ENCODE results near the gene ATP8B3.
"Not testable (repeated sequence)": the region's sequence is repeated elsewhere in the genome, so short reads cannot be mapped to it uniquely, and the experiment has no call there.

Gene ATP8B3

DNA sequence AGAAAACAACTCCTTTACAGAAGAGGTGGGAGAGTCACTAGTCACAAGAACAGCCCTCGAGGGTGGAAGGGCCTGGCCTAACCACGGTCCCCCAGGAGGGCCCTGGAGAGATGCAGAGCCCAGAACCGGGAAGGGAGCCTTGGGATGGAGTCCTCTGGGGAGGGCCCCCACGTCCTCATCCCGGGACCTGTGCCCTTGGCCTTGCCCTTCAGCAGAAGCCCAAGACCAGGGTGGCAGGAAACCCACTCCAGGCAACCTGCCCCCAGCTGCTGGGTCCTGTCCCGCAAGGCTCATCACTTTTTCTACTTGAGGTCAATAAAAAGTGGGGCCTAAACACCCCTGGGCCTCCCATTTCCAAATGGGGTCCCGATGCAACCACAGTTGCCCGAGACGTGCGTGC, 2.3 kb upstream of the ATP8B3 start:
- no peak for DNase-seq

DNA sequence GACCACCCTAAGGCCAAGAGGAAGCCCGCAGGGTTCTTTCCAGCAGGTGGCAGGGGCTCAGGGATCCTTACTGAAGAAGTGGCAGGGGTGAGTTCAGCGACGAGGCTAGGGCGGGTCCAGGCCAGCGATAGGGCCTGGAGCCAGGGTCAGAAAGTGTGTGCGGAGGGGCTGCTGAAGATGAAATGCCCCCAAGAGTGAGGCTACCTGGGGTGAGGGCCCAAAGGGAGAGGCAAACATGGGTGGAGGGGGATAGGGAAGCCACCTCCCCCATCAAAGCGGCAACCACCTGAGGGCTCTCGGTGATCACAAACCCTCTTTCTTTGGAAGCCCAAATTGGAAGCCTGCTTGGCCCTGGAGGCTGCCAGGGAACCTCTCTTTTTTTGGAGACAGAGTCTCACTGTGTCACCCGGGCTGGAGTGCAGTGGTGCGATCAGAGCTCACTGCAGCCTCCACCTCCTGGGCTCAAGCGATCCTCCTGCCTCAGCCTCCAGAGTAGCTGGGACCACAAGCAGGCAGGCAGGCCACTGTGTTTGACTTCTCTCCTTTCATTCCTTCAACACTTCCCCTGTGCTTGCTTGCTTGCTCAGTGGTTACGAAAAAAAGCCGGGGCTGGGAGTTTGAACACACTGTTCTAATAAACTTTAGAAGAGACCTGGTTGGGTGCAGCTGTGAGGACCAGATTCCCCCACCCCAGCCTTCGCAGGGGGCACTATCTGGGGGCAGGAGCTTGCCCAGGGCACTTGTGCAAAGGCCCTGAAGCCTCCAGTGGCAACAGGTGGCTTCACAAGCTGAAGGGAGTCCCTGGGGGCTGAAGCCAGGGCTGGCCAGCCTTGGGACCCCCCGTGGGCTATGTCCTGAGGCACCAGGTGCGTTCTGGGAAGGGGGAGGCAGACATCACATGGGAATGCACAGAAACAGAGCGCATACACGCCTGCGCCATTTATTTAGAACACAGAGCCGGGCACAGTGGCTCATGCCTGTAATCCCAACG, 1.4 kb upstream of the ATP8B3 start:
- DNase-seq = peak; percentile 25

DNA sequence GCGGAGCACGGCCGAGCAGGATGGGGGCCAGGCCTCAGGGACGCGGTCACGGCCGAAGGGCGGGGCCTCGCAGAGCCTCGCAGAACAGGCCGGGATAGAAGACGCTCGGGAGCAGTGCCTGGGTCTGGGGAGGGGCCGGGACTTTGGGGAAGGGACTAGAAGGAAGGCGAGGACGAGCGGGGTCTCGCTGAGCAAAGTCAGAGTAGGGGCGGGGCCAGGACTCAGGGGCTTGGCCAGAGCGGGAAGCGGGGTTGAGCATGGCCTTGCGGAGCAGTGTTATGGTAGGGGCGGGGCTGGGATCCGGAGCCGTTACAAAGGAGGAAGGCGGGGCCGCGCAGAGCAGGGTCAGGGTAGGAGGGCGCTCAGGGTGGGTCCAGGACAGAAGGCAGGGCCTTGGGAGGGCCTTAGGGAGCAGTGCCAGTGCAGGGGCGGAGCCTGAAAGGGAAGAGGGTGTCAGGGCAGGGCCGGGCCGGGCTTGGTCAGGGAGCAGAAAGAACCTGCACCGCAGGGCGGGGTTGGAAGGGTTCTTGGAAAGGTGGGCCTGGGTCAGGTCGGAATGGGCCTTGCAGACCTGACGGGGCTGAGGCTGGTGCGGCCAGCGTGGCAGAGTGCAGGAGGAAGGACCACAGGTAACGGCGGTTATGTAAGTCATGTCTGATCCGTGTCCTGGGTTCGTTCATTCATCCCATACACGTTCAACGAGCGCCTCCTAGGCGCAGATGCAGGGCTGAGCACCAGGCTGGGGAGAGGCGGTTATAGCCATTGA, 533 bp upstream of the ATP8B3 start:
- DNase-seq = peak; percentile 98

DNA sequence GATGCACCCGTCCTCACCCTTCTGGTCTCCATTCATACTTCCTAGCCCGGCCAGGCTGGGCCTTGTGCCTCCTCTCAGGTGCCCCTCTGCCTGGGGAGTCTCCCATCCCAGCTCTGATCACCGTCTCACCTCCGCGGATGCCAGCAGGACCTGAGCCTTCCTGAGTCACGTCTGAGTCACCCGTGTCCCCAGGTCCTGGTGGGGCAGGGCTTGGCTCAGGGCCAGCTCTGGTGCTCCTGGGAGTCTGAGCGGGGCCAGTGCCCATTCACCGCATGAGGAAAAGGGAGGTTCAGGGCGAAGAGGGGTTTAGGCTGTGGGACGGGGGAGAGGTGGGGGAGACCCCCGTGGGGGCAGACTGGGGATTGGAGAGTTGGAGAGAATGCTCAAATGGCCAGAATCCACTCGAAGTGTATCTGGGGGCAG, 593 bp downstream of the ATP8B3 start:
- peak; percentile 14 for DNase-seq

DNA sequence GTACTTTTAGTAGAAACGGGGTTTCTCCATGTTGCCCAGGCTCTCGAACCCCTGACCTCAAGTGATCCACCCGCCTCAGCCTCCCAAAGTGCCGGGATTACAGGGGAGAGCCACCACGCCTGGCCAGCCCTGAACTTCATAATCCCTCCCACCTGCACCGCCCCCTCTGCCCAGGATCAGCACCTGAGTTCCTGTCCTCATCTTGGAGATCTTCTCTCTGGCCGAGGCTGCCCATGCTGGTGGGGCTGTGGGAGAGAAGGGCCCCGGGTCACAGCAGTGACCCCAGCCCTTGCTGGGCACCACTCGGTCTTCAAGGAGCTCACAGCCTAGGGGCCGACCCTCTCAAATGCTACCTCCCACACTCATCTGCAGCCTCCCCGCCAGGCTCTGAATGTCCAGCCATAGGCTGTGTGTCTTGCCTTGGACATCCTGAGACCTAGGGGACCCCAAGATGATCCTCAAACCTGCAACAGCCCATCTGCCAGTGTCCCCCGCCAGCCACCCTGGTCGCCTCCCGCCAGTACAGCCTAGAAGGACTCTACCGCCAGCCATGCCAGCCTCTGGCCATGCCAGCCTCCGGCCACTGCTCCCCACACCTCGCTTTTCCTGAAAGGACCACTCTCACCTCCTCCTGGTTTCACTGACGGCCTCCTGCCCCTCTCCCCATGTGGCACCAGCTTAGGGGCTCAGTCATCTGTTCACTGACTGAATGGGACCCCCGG, 1.5 kb downstream of the ATP8B3 start:
- no peak for DNase-seq

DNA sequence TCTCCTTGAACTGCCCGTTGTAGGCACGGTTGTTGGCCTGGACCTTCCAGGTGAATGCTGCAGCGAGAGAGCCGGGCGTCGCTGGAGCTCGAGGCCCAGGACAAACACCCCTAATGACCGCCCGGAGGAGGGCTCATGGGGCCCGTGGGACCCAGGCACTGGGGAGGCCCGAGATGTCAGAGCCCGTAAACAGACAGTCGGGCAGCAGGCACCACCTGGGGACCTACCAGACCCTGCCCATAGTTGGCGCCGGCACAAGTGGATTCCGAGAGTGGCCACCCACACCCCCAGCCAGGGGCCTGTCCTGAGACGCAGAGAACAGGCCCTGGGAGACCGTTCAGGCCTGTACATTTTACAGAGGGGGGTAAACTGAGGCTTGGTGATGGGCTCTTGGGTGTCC, 2.4 kb downstream of the ATP8B3 start:
- no peak for DNase-seq

DNA sequence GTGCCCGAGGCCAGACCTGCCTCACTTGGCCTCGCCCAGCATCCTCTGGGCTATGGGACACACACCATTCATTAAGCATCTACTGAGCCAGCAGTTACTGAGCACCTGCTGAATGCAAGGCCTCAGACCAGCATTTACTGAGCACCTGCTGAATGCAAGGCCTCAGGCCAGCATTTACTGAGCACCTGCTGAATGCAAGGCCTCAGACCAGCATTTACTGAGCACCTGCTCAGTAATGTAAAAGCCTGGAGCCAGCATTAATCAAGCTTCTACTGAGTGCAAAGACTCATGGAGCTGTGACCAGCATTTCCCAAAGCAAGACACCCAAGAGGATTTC, 3.7 kb downstream of the ATP8B3 start:
- no peak for DNase-seq

DNA sequence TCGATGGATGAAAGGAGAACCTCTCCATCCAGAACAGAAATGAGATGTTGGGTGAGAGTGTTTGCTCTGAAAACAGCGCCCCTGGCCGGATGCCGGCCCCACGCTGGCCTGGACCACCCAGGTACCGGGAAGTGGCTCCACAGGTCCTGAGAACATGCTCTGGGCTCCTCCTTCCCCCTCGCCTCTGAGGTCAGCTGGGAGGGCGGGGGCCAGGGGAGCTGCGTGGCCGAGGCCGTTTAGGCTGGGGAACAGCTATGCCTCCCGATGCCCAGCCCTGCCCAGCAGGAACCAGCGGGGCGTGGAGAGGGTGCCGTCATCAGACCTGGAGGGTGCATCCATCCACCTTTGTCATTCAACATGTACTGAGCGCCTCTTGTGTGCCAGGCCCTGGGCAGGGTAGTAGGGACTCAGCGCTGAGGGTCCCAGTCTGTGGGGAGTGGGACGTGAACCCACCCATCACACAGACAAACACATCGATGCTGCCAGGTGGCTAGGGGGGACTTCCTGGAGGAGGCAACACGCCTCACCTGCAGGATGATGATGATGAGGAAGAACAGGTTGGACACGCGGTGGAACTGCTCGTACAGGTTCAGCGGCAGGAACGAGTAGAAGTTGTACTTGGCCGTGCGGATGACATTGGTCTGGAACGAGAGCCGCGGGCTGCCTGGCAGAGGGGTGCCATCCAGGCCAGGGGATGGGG, 4.2 kb downstream of the ATP8B3 start:
- DNase-seq = no peak

DNA sequence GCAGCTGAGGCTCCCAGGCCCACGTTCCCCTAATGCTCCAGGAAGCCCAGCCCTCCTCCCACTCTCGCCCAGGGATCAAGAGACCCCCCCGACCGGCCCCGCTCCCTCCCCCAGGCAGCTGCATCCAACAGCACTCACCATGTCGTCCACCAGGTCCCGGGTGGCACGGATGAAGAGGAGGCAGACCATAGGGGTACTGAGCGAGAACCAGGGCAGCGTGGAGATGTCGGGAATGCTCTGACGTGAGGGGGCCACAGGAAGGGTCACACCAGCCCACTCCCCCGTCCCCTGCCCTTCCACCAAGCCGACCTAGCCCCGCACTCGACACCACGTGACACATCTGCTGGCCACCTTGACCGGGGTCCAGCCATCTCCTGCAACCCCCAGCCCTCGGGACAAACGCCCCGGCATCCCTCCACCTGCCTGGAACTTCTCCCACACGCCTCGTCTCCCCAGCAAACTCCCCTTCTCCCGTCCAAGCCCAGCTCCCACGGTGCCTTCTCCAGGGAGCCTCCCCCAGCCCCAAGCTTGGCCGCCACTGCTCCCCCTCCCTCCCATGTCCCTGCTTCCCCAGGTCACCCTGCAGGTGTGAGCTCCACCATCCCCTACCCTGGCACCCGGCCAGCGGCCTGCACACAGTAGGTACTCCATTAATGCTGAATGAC, 4.9 kb downstream of the ATP8B3 start:
- no peak for DNase-seq

DNA sequence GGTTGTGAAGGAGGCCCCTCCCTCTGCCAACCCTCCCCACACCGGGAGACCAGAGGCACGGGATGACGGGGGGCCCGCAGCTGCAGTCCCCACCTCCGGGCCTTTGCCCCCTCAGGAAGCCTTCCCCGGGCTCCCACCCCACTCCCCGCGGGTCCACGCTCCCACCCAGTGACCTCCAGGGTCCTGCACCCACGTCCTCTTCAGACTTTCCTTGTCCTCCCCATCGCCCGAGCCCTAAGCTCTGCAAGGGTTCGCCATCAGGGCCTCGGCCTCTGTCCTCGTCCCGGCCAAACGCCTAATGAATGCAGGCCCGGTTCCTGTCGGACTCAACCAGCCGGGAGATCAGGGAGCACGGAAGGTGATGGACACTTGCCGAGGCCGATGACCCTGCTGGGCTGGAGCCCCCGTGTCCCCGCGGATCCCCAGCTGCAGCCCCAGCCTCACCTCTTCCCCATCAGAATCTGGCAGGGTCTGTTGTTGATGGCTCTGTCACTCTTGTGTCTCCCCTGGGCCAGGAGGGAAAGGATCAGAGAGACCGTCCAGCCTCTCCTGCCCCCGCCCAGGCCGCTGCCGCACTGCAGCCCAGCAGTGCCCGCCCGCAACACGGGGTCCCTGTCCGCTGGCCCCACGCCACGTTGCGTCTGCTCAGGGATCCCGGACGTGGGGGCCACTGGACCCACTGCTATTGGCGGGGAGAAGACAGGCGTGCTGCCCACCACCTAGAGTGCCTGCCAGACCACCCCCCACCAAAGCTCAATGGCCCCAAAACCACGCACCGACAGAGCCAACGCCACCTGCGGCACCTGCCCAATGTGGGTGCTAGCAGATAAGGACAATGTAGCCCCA, 5.7 kb downstream of the ATP8B3 start:
- DNase-seq = no peak

DNA sequence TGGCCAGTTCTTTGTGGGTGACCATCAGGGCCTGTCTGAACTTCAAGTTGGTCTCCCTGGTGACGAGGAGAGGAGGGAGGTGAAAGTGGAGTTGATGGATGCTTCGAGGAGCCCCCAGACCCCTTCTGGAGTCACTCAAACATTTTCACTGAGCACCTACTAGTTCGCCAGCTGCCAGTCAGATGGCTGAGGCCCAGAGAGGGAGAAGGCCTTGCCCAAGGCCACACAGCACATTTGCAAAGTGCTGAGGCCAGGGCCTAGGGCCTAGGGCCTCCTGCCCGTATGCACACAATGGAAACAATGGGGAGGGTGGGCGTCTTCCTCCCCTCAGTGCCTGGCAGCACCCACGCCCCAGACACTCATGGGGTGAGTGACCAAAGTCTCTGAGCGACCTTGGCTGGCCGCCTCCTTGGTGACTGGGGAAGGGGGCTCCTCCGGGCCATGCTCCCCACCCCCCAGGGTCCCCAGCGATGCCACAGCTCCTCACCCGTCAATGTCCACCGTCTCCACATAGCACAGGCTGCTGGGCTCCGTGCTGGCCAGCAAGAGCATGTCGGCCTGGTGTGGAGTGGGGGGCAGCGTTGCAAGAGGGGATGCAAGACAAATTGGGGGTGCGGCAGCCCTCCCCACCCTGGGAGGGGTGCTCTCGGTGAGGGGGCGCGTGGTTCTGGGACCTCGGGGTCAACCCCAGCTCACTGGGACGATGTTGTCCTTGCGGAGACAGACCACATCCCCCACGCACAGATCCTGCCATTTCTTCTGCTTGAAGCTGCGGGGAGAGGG, 6.5 kb downstream of the ATP8B3 start:
- DNase-seq = no peak

DNA sequence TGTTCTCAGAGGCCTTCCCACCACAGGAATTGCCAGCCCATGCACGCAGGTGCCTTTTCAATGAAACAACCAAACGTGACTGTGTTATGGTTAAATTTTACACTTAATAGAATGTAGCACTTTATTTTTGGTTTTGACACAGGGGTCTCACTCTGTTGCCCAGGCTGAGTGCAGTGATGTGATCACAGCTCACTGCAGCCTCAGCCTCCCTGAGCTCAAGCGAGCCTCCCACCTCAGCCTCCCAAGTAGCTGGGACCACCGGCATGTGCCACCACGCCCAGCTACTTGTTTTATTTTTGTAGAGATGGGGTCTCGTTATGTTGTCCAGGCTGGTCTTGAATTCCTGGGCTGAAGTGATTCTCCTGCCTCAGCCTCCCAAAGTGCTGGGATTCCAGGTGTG, 7.2 kb downstream of the ATP8B3 start:
- no peak for DNase-seq

DNA sequence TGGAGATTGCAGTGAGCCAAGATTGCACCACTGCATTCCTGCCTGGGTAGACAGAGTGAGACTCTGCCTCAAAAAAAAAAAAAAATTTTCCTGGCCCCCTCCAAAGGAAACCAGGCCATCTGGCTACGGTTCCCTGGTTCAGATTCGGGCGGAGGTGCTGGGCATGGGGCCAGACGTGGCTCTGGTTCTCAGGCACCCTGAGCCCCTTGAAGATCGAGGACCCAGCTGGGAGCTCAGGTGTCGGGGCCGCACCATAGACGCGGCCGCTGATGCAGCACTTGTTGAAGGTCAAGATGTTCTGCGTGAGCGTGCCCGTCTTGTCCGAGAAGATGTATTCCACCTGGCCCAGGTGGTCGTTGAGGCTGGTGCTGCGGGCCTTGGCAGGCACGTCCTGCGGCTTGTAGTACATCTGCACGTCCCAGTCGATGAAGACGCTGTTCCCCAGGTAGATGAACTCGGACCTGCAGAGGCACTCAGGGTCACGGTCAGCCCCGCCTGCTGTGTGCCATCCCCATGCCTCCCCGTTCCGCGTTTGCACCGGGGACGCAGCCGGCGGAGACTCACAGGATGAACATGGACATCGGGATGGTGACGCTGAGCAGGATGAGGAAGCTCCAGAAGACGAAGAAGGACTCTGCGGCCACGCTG, 12.3 kb downstream of the ATP8B3 start:
- DNase-seq = no peak

DNA sequence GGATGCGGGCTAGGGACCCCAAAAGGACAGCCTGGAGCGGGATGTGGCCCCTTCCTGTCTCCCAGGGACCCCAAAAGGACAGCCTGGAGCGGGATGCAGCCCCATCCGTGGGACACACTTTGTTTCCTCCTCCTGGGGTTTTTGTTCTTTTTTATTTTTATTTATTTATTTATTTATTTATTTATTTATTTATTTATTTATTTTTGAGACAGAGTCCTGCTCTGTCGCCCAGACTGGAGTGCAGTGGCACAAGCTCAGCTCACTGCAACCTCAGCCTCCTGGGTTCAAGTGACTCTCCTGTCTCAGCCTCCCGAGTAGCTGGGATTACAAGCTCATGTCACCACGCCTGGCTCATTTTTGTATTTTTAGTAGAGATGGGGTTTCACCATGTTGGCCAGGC, 14.8 kb downstream of the ATP8B3 start:
- not testable (repeated sequence) for DNase-seq

DNA sequence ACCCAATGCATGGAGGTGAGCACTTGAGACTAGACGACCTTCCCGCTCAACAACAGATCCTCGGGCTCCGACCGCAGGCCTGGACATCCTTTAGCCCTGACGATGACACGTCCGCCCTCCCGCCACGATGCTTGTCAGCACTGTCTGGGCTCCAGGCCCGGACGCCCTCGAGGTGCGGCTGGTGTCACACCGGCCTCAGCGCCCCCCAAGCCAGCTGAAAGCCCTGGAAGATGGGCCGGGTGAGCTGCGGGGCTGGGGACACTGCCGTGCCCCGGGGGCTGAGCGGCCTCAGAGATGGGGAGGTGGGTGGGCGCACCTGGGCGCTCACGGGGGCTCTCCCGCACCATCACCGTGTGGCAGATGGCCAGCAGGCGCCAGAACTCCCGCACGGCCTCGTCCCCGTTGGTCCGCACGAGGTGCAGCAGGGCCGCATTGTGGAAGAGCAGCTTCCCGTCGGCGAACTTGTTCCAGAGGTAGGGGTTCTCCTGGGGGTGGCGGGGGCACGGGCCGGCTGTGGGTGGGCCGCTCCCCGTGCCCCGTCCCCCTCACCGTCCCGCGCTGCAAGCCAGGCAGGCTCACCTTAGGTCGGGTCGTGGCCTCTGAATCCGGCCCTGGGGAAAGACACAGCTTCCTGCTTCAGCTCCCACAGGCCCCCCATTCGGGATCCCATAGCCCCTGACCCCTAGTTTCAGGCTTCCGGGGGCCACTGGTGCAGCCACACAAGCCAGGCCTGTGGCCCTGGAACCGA, 15.5 kb downstream of the ATP8B3 start:
- DNase-seq = no peak

DNA sequence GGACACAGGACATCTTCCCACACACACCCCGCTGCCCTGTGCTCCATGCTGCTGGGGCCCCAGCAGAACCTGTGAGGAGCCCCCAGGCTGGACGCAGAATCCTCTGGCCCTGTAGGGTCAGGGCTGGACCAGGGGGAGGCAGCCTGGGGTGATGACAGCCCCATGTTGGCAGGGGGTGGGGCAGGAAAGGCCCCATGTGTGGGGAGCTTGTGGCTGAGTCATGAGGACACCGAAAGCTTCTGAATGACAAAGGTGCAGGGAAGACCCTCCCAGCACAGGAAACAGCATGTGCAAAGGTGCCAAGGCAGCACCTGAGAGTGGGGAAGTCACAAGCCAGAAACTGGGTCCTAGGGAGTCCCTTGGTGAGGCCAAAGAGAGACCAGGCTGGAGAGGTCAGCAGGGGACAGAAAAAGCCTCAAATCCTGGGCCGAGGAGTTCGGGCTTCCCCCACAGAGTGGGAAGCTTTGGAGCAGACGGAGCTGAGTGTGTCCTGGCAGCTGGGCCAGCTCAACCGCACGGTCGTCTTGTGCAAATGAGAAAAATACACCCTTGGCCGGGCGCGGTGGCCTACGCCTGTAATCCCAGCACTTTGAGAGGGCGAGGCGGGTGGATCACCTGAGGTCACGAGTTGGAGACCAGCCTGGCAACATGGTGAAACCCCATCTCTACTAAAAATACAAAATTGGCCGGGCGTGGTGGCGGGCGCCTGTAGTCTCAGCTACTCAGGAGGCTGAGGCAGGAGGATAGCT, 17.5 kb downstream of the ATP8B3 start:
- no peak for DNase-seq

DNA sequence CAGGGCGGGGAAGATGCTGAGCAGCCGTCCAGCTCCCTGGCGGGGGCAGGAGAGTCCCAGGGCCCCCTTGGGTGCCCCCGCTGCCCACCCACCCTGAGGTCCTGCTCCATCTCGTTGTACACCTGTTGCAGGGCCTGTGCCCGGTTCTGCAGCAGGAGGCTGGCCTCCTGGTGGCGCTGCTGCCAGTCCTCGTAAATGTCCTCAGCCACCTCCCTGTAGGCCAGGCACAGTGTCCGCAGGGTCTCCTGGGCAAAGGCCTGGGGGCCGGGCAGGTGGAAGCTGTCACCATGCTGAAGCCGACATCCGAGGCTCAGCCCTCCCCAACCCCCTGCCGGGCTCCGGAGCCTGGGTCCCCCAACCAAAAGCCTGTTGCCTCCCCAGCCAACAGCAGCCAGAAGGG, 20.2 kb downstream of the ATP8B3 start:
- no peak for DNase-seq

DNA sequence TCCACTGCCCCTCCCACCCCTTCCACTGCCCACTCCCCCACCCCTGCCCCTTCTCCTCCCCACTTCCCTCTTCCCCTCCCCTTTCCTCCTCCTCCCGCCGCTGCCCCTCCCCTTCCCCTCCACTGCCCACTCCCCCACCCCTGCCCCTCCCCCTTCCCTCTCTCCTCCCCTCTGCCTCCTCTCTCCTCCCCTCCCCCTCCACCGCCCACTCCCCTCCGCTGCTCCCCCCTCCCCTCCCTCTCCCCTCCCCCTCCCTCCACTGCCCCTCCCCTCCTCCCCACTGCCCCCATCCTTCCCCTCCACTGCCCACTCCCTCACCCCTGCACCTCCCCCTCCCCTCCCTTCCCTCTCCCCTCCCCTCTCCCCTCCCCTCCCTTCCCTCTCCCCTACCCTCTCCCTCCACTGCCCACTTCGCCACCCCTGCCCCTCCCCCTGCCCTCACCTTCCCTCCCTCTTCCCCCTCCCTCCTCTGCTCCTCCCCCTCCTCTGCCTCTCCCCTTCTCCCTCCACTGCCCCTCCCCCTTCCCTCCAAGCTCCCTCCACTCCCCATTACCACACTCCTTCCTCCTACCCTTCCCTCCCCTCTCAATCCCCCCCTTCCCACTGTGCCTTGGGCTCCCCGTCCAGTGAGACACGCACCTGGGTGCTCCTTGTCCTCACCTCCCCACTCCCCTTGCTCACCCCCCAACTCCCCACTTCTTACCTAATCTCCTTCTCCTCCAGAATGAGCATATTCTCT, 21.9 kb downstream of the ATP8B3 start:
- DNase-seq = no peak
